HUDEP-2 (cell line): Measurements from ENCODE around the gene ZNF280A.
"Not testable (repeated sequence)": the region's sequence is repeated elsewhere in the genome, so short reads cannot be mapped to it uniquely, and the experiment has no call there.

ENCODE experiments used
- DNase-seq, 76 experiments: peaks; one replicate each; lab custom pipeline; 2025; ENCODE audit not compliant: unreplicated experiment in 76 of 76; lab: John Stamatoyannopoulos, UW

ZNF280A gene

GRCh38 chr22:22474733-22475132, 45.3 kb downstream of the ZNF280A start:
- no peak for DNase-seq

- not testable (repeated sequence) for DNase-seq
Measured at GRCh38 chr22:22471104-22471503, 49.0 kb downstream of the ZNF280A start.

- no peak for DNase-seq
Measured at GRCh38 chr22:22469527-22469926, 50.5 kb downstream of the ZNF280A start.

GRCh38 chr22:22468794-22469469, 51.1 kb downstream of the ZNF280A start:
- DNase-seq = not testable (repeated sequence)

- no peak for DNase-seq
Measured at GRCh38 chr22:22467112-22467511, 53.0 kb downstream of the ZNF280A start.

GRCh38 chr22:22465782-22466181, 54.3 kb downstream of the ZNF280A start:
- DNase-seq = no peak

- no peak for DNase-seq
Measured at GRCh38 chr22:22465094-22465602, 54.9 kb downstream of the ZNF280A start.

GRCh38 chr22:22464541-22465054, 55.5 kb downstream of the ZNF280A start:
- DNase-seq = no peak

GRCh38 chr22:22463855-22464540, 56.1 kb downstream of the ZNF280A start:
- DNase-seq = peak in 49 of 76 experiments; percentile 1 to 72 (median 40)
